ENCODE measurements around the gene GPAM.
"Not testable (repeated sequence)": the region's sequence is repeated elsewhere in the genome, so short reads cannot be mapped to it uniquely, and the experiment has no call there.

Gene GPAM

DNA sequence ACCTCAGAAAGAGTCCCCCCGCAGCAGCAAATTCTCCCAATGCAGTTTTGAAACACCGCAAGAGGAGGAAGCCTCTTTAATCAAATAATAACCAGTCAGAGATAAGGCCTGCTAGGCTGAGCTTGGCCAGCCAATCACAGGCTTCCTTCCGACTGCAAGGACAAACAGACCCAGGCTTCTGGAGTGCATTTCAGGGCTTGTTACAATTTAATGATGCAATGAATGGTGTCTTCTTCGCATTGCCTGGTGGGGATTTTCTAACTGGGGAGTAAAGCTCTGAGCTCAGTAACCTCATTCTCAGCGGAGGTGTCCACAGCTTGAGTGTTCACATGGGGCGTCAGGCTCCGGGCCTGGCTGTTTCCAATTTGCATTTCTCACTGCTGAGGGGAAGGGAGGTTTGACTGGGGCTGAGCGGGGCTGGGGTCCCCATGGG, 31.8 kb upstream of the GPAM start:
- no peak for DNase-seq (ENCODE audit: low read depth in 2 of 2)

DNA sequence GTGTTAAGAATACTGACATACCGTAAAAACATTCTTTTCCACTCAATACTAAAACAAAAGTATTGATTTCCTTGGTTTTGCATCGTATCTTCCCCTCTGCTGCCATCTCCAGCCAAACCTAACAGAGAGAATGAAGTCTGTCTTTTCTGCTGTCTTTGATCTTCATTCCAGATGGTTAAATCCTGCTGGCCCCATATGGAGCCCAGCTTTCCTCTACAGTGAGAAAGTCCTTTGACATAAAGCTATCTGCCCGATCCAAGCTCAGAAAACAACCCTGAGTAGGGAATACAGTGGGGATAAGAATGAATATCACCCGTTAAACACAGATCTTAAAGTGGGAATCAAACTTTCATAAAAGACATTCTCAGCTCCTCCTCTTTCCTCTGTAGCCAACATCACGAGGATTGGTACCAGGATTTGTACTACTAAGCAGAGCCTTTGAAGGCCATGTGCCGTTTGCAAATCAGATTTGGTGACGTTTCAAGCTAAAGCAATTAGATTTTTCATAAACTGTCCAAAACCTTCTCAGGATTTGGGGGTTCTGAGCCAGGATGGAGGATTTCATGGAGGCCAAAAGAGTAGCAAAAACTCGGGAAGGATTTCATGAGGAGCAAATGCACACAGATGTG, 30.8 kb upstream of the GPAM start:
- no peak for DNase-seq (ENCODE audit: low read depth in 2 of 2)

DNA sequence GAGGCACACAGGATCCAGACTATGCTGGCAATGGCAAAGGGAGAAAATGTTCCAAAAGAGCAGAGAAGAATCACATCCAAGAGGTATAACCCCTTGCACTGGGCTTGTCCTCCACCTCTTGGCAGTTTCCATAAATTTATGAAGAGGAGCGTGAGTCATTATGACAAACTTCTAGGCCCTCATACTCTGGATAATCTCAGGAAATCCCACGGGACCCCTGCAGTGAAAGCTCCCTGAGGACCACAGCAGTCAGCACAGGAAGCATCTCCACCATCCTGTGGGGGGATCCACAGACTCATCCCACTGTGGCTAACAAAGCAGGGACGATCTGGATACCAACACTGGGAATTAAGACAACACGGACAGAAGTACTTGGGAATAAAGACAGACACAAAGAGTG, 30.3 kb upstream of the GPAM start:
- DNase-seq (ENCODE audit: low read depth in 2 of 2), result no peak

DNA sequence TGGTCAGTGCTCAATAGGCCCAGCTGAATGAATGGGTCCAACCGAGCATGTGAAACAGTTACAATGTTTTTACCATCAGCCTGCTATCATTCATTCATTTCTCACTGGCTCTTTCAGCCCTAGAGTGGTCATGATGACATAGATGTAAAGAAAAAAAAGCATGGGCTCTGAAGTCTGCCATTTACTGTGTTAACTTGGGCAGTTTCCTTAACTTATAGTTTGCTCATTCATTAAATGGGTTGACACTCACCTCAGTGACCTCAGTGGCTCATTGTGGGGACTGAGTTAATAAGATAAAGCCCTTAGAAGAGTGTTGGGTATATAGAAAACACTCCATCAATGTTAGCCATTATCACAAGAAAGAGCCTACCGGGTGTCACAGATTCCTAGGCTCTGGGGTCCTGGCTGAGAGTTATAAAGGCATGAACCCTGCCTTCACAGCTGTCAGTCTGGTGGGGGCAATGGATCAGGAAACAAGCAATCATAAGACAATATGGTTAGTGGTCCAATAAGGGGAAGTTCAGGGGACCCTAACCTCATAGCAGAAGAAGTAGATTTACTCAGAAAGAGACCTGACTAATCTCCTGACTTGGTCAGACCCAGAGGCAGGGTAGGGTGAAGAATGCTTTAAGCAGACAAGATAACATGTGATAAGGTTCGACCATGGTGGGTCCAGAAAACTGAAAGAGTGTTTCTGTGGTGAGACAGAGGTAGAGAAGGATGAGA, 29.7 kb upstream of the GPAM start:
- DNase-seq (ENCODE audit: low read depth in 2 of 2), result no peak

DNA sequence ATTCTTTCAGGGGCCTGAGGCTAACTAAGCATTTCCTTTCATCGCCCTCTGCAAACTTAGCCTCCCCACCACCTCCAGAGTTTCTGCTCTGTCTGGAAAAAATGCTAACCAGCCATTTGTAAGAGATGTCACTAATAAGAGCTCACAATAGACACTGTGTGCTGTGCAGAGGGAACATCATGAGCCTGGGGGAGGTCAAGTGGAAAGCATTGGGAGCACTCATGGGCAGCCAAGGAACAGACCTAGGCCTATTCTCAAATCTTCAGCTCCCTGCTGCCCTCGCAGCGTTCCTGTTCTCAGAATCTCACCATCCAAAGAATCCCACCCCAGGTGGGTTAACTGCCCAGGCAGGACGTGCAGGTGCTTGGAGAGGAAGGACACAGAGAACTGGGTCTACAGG, 27.1 kb upstream of the GPAM start:
- no peak for DNase-seq (ENCODE audit: low read depth in 2 of 2)

DNA sequence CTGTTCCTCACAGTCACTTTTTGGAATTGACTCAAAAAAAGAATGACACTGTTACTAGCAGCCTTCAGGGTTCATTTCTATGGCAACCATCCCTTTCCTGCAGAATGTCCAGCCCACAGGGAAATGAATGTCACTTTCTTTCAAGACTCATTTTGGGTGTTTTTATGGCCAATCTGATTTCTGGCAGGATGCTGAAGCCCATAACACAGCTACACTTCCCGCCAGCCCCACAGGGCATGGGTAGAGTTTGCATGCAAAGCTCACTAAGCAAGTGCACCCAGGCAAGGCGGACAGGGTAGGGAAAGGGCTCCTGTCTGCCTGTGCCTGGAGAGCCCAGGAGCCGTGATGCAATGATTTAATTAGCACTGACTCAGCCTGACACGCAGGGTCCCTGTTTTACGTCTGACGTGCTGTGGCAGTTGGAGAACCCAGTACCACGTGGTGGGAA, 26.1 kb upstream of the GPAM start:
- no peak for DNase-seq (ENCODE audit: low read depth in 2 of 2)

DNA sequence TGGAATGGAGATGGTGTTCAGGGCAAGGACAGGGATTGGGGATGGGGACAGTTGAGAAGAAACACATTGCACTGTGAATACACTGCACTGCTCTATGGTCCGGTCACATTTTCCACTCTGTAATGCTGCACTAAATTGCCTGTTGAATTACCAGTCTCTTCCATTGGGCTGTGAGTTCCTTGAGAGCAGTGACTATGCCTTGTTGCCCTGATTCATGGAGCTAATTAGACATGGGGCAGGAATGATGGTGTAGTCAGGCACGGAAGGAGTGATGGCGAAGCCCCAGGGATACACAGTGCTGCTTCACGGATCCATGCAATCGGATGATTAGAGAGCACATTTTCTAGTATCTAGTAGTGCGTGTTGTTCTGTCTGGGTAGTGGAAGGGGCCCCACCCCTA, 25.4 kb upstream of the GPAM start:
- no peak for DNase-seq (ENCODE audit: low read depth in 2 of 2)

DNA sequence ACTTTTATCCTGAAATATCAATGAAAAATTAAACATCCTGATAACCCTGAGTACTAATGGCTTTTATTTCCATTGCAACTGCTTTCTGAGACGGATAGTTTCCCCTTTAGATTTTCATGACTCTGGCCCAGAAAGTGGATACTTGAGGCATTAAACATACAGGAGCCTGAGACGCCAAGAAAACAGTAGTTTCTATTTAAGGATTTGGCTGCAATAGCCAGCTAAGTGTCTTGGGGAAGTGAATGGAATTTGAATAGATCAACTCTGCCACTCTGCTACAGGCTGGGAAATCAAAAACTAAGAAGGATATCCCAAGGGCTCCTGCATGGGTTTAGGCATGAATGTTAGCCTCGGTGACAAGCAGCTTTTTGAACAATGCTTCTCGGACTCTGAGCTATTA, 24.7 kb upstream of the GPAM start:
- no peak for DNase-seq (ENCODE audit: low read depth in 2 of 2)

DNA sequence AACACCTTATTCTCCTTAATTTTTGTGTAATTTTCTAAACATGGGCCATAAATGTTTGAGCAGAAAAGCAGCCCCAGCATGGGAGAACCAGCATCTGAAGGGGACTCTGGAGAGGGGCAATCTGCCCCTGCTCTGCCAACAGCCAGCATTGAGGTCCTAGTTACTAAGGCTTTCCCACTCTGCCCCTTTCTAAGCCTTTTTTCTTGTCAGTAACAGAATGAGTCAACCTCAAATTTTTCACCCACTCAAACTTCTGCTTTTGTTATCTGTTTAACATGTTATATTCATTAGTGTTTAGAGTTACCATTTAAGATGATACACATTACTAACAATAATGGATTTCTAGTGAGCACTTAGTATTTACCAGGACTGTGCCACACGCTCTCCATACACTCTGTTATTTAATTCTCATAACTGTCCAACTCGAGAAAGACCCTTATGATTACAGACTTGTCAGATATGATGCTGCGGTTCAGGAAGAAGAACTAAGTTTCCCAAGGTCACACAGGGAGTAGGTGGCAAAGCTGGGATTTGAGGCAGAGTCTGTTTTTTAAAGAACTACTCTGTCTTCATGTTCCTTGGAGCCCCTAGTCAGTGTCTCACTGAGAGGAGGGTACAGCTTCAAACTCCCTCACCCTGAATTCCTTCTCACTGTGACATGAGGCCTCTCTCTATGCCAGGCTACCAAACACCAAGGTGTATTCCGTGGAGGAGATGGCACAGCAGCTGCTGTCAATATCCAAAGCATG, 19.9 kb upstream of the GPAM start:
- no peak for DNase-seq (ENCODE audit: low read depth in 2 of 2)

DNA sequence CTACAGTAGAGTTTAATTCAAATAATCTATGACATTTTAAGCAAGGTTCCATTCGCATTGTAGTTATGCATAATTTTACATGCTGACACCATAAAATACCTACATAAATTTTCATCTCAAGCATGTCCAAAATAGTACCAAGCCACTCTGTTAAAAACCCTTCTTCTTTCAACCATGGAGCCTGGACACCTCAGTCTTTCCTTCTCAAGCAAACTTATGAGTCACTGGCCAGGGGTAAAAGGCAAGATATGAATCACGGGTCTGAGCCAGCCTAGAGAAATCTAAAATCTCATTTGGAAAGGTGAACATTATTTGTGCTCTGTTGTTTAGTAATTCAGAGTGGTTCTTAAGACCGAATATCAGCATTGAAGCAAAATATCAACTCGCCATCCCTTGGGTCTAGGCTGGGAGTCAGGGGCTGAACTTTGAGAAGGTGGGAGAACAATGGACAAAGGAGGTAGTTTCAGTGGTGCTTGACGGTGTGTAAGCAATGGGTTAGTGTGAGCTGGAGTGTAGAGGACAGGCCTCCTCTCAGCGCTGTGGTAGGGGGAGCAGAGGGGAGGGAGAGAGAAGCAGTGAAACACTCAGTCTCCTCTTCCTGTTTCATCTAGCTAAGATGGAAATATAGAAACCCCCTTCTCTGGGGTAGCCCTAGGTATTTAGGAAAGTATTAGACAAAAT, 19.1 kb upstream of the GPAM start:
- no peak for DNase-seq (ENCODE audit: low read depth in 2 of 2)

DNA sequence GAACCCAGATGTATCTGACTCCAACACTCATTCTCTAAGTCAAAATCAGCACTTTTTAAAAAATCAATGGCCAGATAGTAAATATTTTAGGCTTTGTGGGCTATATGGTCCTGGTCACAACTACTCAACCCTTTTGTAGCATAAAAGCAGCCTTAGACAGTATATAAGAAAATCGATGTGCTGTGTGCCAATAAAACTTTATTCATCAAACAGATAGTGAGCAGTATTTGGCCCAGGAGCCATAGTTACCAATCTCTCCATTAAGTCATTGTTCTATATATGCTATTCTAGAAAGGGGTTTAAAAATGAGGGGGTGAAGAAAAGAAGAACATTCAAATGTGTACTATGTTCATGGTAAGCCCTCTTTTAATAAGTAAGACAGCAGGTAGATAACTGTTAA, 18.5 kb upstream of the GPAM start:
- no peak for DNase-seq (ENCODE audit: low read depth in 2 of 2)

DNA sequence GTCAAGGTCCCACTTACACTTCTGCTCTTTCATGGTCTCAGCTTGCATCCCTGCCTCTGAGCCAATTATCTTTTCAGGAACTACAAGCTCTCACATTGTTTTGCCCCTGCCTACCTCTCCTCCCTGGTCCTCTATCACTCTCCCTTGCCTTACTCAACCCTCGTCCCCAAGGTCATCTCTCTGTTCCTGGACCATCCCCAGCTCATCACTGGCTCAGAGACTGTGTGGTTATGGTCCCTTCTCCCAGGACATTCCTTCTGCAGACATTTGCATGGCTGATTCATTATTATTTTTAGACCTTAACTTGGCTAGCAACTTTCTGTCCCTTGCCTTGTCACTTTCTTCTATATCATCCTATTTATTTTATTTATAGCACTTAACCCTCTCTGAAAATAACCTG, 17.8 kb upstream of the GPAM start:
- no peak for DNase-seq (ENCODE audit: low read depth in 2 of 2)

DNA sequence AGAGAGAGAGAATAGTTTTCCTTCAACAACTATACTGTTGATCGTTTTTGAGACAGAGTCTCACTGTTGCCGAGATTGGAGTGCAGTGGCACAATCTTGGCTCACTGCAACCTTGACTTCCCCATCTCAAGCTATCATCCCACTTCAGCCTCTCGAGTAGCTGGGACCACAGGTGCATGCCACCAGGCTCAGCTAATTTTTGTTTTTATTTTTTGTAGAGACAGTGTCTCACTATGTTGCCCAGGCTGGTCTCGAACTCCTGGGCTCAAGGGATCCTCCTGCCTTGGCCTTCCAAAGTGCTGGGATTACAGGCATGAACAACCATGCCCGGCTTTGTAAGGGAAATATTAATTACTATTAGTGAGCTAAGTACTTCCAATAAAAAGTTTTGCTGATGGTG, 16.7 kb upstream of the GPAM start:
- DNase-seq (ENCODE audit: low read depth in 2 of 2), result not testable (repeated sequence)

DNA sequence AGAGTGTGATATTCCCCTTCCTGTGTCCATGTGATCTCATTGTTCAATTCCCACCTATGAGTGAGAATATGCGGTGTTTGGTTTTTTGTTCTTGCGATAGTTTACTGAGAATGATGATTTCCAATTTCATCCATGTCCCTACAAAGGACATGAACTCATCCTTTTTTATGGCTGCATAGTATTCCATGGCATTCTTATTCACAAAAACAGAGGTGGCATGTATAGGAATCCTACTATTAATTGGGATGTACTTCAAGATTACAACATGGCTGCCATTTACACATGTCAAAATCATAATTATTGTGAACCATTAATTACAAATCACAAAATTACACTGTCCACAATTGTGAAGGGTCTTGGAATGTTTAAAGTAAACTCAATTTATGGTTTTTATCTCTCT, 14.1 kb upstream of the GPAM start:
- not testable (repeated sequence) for DNase-seq (ENCODE audit: low read depth in 2 of 2)

DNA sequence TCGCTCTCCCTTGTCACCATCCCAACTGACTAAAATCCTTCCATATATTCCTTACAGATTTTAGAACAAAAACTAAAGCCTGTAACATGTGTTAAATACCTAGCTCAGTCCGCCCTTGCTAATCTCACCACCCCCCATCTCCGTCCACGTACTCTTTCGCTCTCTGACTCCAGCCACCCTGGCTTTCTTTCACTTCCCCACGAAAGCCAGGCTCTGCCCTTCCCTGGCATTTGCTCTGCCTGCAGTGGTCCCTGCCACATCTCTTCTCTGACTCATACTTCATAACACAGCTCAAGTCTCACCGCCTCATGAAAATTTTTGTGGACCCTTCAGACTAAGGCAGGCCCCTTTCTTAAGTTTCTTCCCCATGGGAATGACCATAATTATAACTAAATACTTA, 11.7 kb upstream of the GPAM start:
- no peak for DNase-seq (ENCODE audit: low read depth in 2 of 2)

DNA sequence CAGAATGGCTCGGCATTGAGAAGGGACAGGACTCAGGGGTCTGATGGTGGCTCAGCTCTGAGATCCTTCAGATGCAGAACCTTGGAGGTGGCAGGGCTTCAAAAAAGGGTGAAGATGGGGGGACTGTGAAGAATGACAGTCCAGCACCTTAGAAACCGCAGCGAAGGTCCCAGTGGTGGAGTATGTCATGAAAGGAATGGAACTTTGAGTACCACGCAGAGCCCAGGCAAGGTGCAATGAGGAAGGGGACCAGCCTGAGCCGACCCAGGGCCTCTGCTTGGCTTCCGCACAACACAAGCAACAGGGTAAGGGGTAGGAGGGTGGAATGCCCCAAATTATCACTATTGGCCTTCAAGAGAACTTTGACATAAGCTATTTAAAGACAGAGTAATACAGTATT, 8.2 kb upstream of the GPAM start:
- DNase-seq (ENCODE audit: low read depth in 2 of 2), result no peak

DNA sequence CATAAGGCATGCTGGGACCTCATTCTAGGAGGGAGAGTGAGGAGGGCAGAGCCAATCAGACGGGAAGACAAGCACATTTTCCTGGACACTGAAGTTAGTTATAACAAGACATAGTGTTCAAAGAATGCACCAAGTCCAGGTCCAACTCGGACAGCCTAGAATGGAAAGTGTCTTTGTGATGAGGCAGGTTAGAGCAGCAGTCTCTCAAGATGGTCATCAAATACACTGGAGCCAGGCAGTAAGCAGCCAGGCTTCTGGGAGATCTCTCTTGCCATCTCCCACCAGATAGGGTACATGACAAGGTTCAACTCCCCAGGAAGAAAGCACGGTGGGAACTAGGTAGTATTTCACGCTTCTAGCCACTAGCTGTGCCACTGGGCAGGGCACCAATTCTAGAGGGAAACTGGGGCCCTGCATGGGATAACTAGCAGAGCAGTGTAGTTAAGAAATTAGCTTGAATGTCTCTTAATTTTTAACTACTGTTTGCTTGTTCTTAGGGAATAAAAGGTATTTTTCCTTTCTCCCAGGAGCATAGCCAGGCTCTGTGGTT, 7.6 kb upstream of the GPAM start:
- no peak for DNase-seq (ENCODE audit: low read depth in 2 of 2)

DNA sequence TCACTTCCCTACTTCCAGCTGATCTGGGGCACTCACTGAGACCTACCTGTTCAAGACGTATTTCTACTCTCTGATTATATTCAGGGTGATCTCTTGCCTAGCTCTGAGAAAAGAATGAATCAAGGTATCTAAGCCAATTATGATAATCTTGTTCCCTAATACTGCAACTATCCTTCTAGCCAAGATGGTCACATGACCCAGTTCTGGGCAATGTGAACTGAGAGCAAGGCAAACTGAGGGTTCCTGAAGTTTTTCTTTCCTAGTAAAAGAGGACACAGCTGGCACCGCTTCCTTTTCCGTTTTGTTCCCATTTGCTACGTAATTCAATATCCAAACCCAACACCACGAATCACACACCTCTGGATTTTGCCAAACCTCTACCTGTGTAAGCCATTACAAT, 5.9 kb upstream of the GPAM start:
- DNase-seq (ENCODE audit: low read depth in 2 of 2), result no peak

DNA sequence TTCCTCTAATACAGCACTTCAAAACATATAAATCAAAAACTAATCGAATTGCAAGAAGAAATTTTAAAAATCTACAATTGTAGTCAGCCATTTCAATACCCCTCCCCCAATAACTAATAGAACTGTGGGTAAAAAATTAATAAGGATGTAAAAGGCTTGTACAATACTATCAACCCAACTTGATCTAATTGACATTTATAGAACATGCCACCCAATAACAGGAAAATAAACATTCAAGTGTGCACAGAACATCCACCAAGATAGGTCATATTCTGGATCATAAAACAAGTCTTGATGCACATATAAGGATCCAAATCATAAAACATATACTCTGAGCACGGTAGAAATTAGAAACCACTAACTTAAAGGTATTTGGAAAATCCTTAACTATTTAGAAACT, 4.0 kb upstream of the GPAM start:
- DNase-seq (ENCODE audit: low read depth in 2 of 2), result no peak

DNA sequence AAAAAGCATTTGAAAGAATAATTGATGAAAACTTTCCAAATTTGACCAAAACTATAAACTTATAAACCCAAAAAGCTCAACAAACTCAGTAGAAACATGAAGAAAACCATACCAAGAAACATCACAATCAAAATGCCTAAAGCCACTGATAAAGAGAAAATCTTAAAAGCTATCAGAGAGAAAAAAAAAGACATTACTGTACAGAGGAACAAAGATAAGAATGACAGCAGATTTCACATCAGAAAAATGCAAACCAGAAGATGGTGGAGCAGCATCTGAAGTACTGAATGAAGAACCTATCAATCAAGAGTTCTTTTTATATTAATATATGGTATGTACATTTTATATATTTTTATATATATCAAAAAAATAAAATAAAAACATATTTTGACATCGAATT, 2.4 kb upstream of the GPAM start:
- DNase-seq (ENCODE audit: low read depth in 2 of 2), result no peak

DNA sequence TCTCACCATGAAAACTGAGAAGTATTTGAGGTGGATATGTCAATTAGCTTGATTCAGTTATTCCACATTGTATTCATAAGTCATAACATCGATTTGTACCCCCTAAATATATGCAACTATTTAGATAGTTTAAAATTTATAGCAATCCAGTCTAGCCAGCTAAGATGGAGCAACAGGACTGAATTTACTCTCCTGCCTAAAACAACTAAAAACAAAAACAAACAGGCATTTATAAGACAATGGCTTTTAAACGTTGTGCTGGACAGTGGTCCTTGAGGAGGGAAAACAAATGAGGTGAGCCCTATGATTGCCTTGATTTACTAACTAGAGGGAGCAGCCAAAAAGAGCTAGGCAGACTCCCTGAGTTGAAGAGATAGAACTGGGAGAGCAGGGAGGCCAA, 814 bp upstream of the GPAM start:
- no peak for DNase-seq (ENCODE audit: low read depth in 2 of 2)

DNA sequence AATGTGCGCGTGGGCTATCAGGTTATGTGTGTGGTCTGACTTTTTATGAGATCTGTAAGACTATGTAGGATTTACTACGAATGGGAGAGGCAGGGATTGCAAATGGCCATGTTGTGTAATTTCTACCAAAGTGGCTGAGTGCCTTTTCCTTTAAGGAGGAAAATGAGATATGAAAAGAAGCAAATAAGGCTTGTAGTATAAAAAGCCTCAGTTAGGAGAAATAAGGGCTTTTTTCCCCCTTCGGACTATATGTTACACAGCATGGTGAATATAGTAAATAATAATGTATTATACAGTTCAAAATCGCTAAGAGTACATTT, 447 bp upstream of the GPAM start:
- no peak for DNase-seq (ENCODE audit: low read depth in 2 of 2)
